GM19043 (cell line): Measurements from ENCODE around the gene BRCC3.

Source experiments
- ATAC-seq: cut with Tn5 transposase; IDR thresholded peaks from one replicate; pipeline ENCODE4 v1.9.1; 2021; ENCODE audit warnings: low read depth; ENCODE audit not compliant: unreplicated experiment

BRCC3 gene

DNA sequence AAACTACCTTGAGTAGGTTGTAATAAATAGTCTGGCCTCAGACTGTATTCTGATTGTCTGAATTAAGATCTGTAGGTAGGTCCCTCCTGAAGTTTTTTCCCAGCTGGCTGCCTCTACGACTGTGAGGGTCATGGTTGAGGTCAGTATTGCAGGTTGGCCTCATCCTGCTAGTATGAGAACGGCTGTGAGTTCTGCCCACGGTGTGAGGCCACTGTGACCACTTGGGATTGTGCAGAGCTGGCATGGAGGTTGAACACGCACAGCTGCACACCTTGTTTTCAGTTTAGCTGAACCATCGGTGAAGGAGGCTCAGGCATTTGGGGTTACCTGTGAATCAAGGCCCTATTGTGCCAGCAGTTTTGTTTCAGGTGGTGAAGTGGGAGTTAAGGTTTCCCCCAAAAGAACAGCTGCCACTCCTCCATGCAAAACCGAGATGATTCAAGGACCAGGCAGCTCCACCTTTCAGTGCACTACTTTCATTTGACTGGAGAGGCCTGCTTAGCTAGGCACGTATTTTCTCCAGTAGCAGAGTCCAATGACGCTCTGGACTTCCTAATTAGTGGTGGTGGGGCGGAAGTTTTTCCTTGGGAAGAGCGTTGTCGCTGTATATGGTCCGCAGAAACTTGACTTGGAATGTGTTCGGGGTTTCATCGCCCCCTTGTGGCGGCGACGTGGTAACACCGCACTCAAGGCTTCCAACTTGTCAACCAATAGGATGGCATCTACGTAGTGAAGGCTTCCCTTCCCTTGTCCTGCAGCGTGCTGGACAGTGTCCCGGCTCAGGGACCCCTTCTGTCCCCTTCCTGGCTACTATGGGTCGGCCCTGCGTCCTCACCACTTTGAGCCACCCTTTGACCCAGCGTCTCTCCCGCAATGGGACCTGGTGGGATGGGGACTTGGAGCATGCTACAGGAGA, 14.2 kb upstream of the BRCC3 start:
- ATAC-seq: peak; percentile 55

DNA sequence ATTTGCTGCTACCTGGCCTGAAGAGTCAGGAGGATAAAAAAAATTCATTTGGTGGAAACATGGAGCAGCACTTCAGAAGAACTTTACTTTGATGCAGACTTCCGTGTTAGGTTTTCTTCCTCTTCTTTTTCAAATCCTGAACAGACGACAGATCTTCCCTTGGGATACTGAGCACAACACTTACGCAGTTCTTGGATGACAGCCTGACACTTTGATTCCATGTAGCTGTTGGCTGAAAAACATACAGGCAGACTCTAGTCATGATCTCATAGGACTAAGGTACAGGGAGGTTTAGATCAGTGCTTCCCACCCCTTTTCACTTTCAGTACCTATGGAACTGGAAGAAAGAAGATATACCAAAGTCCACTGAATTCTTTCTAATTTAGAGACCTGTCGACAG, 9.5 kb upstream of the BRCC3 start:
- no peak for ATAC-seq

DNA sequence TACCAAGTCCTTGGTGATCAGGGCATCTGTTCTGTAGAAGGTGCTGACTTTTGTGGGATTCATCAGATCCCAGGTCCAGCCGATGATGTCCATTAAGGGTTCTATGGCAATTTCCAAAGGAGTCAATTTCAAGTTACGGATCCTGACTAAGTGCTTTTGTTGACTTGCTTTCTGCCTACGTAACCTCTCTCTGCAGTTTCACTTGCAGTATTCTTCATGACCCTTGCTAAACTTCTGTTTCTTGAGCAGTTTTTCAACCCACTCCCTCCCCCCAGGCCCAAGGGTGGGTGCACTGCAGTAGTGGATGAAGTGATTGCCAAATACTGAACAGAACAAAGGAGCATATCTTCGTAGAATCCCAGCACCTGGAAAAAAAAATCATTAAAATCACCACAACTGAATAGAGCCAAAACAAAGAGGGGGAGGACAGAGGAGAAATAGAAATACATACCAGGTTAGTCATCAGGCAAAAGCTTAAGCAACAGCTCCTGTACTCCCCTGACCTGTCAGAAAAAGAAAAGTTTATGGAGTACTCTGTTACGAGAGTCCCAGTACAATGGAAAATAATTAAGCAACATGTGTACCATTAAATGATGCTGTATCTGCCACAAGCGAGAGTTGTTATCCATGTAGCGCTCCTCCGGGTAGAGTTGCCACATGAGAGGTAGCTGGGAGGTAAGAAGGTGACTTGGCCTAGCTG, 6.1 kb upstream of the BRCC3 start:
- ATAC-seq: no peak

DNA sequence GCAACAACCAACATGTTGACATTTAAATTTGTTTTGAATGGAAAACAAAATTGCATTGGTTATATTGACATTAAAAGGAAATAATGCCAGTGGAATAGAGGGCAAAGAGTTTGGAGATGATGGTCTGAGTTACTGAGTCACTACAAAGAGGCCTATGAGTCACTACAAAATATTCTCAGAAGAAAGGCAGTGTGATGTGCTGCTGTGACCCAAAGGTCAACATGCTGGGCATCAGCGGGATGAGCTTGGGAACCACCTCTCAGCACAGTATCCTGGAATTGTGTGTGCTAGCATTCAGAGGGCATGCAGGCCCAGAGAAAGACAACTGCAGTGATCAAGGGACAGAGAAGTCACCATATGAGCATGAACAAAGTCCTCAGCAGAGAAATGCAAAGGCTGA, 3.1 kb upstream of the BRCC3 start:
- ATAC-seq: no peak

DNA sequence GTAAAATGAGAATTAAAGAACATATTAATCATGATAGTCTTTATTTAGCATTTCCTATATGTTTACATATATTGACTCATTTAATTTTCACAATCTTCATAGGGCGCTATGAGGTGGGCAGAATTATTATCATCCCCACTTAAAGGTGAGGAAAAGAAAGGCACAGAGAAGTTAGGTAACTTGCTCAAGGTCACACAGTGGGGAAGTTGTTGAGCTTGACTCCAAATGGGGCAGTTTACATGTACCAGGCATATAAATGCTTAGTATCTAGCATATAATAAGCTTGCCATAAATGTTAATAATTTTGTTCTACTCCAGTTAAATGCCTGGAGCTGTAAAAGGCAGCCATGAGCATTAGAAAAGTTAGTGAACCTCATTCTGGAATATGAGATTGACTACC, 1.9 kb upstream of the BRCC3 start:
- no peak for ATAC-seq

DNA sequence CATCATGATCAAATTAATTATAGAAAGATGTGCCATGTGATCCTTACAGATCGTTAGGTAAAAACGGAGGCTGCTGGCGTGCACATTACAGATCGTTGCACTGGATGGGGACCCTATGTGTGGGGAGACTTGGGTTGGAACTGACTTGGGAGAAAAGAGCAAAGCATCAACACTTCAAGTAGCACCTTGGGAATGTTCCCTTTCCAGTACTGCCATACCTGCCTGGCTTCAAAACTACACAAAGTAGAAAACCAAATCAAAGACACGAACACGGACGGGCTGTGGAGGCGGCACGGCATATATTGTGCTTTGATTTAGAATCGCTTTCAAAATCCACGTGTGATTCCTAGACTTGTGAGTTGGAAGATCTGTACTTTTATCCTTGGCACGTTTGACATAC, 1.3 kb upstream of the BRCC3 start:
- no peak for ATAC-seq

DNA sequence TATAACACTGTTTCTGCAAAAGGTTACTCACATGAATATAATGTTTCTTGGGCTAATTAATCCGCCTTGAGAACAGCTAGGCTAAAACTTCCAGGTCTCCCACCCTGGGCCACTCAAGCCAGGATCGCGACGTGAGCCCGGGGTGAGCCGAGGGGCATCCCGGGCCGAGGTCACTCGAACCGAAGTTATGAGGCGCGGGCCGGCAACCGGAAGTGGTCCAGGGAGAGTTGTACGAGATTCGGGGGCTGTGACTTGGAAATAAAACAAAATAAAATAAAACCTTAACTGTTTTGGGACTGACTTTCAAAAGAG, 689 bp upstream of the BRCC3 start:
- peak; percentile 6 for ATAC-seq

DNA sequence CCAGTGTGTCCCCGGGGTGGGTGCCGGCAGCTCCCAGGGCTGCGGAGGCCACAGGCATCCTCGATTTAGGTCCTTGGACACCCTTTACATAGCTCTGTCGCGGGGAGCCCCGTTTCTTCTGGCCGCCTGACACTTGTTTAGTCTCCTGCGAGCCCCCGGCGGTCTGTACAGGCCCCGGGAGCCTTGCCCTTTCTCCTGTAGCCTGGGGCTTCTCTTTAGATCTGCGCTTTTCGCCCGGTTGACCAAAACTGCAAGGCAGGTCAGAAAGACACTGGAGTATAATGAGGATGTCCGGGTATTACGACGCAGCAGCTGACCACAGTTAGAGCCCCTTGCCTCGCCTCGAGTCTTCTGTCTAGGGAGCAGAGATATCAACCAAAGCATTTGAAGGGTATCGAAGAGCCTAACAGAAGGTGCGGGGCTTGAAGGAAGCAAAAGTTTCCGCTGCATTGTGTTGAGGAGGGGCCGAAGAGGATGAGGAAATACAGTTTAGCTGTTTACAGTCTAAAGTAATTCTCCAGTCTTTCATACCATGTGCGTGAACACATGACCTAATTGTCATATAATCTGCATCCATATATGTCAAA, 479 bp downstream of the BRCC3 start:
- ATAC-seq: peak; percentile 1

DNA sequence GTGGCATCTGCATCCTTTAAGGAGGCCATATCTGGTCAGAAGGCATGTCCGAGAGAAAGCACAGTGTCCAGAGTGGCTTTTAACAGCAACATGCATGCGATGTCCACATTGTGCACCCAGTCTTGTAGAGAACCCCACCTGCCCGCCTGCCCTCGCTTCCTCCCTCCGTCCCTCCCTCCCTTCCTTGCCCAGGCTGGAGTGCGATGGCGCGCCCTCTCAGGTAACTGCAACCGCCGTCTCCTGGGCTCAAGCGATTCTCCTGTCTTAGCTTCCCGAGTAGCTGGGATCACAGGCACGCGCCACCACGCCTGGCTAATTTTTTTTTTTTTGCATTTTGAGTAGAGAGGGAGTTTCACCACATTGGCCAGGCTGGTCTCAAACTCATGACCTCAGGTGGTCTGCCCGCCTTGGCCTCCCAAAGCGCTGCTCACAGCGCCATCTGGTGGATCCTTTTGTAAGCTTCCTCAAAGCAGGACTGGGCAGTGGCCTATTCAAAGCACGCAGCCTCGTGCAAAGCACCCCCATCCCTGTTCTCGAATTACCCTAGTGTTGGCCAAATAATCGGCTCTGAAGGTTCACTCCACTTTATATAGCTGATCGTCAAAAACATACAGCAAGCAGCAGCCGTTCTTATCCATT, 15.0 kb downstream of the BRCC3 start:
- ATAC-seq: no peak

DNA sequence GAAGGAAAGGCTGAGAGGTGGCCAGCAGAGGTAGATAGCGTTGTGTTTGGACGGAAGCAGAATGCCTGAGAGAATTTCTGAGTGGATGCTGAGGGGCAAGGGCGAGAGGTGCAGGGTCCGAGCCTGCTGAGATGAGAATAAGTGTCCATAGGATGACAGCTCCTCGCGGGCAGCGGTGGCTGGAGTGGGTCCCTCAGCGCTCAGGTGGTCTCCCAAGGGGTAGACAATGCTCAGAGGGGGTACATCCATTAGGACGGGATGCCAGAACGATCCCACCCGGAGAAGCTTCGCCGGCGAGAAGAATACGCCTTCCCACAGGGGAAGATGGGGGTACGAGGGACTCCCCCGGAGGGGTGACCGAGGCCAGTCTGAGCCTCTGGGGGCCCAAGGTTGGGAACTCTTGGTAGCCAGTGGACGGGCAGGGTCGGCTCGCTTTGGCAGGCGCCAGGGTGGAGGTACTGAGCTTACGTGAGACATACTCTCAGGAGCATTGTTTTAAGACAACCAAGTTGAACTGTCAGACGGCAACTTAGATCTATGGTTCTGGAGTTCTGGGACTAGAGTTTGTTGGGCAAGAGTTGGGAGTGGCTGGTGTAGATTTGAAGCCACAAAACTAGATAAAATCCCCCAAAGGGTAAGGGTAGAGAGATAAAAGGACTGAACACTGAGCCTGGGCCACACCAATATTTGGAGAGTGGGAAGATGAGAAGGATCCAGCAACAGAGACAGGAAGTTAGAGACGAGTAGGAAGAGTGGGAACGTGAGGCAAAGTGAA, 15.8 kb downstream of the BRCC3 start:
- ATAC-seq: no peak

DNA sequence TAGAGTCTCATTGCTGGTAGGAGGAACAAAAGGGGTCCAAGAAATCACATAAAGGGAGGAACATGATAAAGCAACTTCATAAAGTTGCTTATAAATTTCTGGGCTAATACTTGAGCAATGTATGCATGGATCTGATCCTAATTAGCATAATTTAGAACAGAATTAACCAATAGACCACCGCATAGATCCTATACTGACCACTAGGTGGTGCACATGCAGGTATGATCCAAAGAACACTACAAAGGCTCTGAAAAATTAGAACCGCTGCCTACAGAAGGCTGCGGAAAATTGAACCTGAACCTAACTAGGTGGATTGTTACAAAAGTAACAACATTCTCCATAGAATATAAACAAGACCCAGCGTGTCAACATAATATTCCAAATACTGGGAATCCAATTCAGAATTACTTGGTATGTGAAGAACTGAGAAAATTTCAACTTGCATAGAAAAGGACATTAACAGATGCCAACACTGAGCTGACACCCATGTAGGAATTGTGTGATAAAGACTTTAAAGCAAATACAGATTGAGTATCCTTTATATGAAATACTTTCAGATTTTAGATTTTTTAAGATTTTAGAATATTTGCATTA, 23.3 kb downstream of the BRCC3 start:
- ATAC-seq: no peak

DNA sequence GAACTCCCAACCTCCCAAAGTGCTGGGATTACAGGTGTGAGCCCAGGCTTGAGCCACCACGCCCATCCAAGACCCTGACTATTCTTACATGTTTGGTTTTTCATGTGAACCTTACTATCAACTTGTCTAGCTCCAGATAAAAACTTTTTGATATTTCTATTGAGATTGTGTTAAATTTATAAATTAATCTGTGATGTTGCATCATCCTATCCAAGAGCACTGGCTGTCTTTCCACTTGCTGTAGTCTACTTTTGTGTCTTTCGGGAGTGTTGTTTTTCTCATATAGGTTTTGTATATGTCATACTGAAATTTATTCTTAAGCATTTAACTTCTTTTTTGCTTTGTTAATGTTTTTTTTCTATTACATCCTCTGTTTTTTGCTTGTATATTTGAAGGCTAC, 34.6 kb downstream of the BRCC3 start:
- ATAC-seq: no peak

DNA sequence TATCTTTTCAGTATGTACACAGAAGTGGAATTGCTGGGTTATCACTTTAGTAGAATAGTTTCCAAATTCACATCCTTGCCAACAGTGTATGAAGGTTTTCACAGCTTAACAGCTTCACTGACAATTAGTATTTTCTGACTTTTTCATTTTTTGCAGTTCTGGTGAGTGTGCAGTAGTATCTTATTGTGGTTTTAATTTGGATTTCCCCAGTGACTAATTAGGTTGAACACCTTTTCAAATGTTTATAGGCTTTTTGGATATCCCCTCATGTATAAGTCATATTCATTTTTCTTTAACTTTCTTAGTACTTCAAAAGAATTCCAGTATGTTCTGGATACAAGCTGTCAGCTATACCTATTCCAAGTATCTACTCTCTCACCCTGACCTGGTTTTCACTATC, 37.1 kb downstream of the BRCC3 start:
- ATAC-seq: no peak

DNA sequence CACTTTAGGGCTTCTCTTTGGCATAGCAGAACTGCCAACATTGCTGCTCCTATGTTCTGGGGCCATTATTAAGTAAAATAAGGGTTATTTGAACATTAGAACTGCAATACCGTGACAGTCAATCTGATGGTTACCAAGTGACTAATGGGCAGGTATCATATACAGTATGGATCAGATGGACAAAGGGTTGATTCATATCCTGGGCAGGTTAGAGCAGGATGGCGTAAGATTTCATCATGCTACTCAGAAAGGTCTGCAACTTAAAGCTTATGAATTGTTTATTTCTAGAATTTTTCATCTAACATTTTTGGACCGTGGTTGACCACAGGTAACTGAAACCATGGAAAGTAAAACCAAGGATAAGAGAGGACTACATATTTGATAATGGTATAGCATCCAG, 40.9 kb downstream of the BRCC3 start:
- ATAC-seq: no peak

DNA sequence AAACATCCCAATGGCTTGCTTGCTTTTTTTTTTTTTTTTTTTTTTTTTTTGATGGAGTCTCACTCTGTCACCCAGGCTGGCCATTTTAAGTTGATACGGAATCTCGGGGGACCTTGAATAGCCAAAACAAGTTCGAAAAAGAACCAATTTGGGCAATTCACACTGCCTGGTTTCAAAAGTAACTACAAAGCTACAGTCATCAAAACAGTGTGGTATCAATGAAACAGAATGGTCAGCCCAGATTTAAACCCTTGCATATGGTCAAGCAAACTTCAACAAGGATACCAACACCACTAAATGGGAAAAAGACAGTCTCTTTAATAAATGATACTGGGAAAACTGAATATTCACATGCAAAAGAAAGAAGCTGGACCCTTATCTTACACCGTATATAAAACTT, 41.8 kb downstream of the BRCC3 start:
- no peak for ATAC-seq

DNA sequence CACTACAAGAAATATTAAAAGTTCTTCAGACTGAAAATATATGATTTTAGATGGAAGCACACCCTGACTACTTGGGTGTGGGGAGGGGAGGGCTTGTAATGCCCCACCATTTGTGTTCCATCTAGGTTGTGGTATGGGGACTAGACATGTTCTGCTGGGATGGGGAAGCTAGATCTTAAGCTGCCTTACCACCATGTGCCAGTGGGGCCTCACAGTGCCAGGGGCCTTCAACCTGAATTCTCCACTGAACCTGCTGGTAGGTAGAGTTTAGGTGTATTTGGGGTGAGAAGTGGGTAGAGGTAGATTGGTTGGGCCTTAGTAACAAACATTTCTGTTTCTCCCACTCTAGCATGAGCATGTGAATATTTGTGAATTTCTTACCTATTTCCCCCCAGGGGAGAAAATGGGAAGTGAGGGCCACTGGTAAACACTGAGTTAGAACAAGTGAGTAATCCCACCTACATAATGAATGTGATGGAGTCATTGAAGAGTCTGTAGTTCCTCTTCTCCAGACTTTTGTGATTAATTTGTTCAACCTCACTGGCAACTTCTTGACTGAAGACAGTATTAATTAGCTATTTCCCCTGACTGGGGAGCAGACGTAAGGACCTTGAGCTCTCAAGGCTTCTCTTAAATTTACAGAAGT, 44.0 kb downstream of the BRCC3 start:
- no peak for ATAC-seq

DNA sequence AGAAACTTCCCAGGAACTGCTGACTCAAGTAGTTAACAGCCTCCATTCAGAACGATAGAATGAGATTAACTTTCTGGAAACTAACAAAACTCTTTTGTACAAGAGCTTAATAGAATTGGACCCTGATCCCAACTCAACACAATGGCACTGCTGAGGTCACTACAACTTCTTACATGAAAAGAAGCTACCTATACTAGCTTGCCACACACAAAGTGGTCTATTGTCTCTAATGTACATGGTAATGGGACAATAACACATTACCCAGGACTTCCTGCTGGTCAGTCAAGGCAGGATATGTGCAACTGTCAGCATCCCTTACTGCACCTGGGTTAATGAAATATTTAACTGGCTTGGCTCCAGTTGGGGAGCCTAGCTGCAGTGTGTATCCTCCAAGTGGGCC, 56.2 kb downstream of the BRCC3 start:
- no peak for ATAC-seq

DNA sequence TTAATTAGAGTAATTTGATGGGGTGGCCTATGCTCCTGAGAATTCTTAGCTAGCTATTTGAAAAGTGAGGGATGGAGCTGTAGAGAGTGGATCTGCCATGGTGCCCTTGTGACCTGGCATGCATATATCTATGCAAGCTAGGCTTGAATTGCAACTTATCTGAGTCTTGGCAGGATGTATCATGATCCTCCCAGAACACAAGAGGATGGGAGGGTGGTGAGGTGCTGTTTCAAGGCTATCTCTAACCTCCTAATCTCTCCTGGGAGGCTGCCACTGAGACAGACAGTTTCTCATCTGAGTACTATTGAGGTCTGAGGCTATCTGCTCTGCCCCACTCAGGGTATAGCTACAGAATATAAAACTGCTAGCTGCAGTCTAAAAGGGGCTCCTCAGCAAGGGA, 56.6 kb downstream of the BRCC3 start:
- no peak for ATAC-seq

DNA sequence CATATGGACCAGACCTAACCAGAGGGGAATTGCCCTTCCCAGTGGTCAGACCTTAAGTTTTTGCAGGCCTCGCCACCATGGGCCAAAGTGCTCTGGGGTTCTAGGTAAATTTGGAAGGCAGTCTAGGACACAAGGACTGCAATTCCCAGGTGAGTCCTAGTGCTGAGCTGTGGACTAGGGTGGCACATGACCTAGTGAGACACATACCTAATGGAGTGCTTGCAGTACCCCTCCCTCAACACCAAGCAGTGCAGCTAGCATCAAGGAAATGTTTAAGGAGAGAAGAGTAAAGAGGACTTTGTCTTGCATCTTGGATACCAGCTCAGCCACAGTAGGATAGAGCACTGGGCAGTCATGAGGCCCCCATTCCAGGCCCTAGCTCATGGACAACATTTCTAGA, 60.8 kb downstream of the BRCC3 start:
- ATAC-seq: no peak

DNA sequence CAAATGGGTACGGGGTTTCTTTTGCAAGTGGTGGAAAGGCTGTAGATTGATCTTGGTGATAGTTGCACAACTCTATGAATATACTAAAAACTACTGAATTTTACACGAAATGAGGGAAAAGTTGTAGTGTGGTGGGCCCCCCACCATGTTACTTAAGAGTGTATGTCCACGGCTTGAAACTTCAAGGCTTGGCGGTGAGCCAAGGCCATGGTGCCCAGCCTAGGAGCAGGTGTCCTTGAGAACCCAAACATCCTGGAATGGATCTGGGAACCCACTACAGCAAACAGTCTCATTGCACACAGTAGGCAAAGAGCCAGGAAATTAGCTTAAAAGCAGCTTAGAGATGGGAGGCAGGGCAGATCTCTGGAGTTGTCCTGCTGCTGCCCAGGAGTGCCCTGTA, 62.9 kb downstream of the BRCC3 start:
- ATAC-seq: no peak
